ENCODE measurements around the gene ENTPD1. TPM values are rescaled to one million over a fixed set of nuclear protein-coding genes. Genes with fewer than 3 reads are reported as not detected.
A peak's percentile ranks its signal among the peaks of the same experiment; 100 is the strongest.

ENTPD1 gene
- total and polyA plus RNA-seq, 2 experiments from 2014 or later = 0.95 to 1.6 TPM

DNA sequence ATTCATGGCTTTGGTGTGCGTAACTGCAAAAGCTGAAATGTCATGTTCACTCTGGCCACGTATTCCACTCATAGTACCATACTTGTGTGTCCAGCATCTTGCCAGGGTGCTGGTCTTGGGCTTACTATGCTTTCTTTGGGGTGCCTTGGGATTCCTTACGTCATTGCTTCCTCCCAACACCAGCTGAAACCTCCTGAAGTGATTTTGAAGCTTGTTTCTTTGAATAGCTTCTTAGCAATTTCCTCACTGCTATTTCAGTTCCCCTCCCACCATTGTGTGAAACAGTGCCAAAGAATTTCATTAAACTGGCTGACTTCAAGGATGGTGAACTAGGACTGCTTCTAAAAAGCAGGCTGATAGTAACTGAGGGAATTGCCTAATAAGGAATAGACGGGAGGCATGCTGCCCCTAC, 36.9 kb downstream of the ENTPD1 start:
- H3K4me3 ChIP-seq = no peak overlapping the region
- DNase-seq (ENCODE audit: low read depth in 1 of 2, low spot score in 1 of 2) = peak in 1 of 2 donors; percentile 97
- H3K27me3 ChIP-seq = no peaks in the 10 kb centered on the region
- H3K36me3 ChIP-seq = no peaks in the 10 kb centered on the region
- no peaks in the 10 kb centered on the region for H3K4me1 ChIP-seq (ENCODE audit: low read depth)
- H3K9me3 ChIP-seq (ENCODE audit: low read depth) = no peaks in the 10 kb centered on the region
- H3K27ac ChIP-seq = no peak overlapping the region
- TF ChIP-seq, protein P1, sequence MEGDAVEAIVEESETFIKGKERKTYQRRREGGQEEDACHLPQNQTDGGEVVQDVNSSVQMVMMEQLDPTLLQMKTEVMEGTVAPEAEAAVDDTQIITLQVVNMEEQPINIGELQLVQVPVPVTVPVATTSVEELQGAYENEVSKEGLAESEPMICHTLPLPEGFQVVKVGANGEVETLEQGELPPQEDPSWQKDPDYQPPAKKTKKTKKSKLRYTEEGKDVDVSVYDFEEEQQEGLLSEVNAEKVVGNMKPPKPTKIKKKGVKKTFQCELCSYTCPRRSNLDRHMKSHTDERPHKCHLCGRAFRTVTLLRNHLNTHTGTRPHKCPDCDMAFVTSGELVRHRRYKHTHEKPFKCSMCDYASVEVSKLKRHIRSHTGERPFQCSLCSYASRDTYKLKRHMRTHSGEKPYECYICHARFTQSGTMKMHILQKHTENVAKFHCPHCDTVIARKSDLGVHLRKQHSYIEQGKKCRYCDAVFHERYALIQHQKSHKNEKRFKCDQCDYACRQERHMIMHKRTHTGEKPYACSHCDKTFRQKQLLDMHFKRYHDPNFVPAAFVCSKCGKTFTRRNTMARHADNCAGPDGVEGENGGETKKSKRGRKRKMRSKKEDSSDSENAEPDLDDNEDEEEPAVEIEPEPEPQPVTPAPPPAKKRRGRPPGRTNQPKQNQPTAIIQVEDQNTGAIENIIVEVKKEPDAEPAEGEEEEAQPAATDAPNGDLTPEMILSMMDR (IDR thresholded peaks at IDR 0.05; ENCODE audit: low read depth, low read length) = no peak

DNA sequence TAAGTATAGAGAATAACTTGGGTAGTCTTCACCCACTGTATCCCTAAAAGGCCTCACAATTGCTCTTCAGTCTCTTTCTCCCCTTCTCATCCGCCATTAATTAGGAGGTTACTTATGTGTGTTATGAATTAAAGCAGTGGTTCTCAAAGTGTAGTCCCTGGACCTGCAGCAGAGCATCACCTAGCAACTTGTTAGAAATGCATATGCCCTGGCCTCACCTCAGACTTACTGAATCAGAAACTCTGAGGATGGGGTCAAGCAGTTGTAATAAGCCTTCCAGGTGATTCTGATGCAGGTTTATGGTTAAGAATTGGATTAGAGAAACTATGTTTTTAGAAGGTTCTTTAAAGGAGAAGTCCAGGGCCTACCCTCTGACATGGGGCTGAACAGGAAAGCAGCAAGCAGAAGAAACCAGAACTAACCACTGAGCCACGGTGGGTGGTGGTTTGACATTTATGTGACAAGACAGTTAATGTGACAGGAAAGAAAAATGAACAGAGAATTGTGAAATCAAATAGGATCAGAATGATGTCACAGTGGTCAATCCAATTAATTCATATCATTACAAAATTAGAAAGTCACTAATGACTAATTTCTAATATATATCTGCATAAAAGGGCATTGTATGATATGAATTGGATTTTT, 37.6 kb downstream of the ENTPD1 start:
- no peaks in the 10 kb centered on the region for H3K36me3 ChIP-seq
- DNase-seq (ENCODE audit: low read depth in 1 of 2, low spot score in 1 of 2) = no peak
- H3K4me3 ChIP-seq = no peak overlapping the region
- TF ChIP-seq, protein P1 (IDR thresholded peaks at IDR 0.05; ENCODE audit: low read depth, low read length) = no peak
- no peak overlapping the region for H3K27ac ChIP-seq
- H3K9me3 ChIP-seq (ENCODE audit: low read depth) = no peaks in the 10 kb centered on the region
- H3K4me1 ChIP-seq (ENCODE audit: low read depth) = no peaks in the 10 kb centered on the region
- no peaks in the 10 kb centered on the region for H3K27me3 ChIP-seq

DNA sequence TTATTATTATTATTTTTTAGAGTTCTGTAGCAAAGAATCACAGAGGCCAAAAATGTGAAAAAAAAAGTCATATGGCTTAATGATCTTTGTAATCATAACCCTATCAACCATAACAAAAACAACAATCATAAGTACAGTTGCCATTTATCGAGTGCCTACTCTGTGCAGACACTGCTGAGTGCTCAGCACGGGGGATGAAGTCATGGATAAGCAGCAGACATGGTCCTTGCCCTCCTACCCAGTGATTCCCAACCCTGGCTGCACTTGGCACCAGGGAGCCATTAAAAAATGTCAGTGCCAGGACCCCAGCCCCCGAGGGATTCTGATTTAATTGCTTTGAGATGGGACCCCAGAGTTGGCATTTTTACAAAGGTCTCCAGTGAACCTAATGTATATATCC, 38.2 kb downstream of the ENTPD1 start:
- no peaks in the 10 kb centered on the region for H3K36me3 ChIP-seq
- H3K27ac ChIP-seq = no peak overlapping the region
- H3K27me3 ChIP-seq = no peaks in the 10 kb centered on the region
- no peak overlapping the region for H3K4me3 ChIP-seq
- no peaks in the 10 kb centered on the region for H3K9me3 ChIP-seq (ENCODE audit: low read depth)
- no peak for DNase-seq (ENCODE audit: low read depth in 1 of 2, low spot score in 1 of 2)
- TF ChIP-seq, protein P1 (IDR thresholded peaks at IDR 0.05; ENCODE audit: low read depth, low read length) = no peak
- no peaks in the 10 kb centered on the region for H3K4me1 ChIP-seq (ENCODE audit: low read depth)

DNA sequence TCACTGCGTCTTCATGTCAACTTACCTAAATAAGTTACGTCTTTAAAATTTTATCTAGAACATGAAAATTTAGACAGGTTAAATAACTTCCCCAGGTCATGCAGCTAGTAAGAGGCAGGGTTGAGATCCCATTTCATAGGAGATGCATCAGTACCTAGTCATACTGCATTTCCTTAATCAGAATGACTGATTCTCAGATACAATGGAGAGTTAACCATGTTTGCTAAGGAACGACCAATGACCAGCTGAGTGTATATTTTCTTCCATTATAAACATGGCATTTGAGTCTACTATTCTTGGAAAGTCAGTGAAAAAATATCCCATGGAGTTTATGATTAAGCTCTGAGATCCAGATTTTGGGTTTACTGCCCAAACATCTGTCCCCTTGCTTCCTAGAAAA, 39.6 kb downstream of the ENTPD1 start:
- TF ChIP-seq, protein P1 (IDR thresholded peaks at IDR 0.05; ENCODE audit: low read depth, low read length) = no peak
- no peak for DNase-seq (ENCODE audit: low read depth in 1 of 2, low spot score in 1 of 2)
- Histone ChIP-seq H3K36me3 (no peaks in the 10 kb centered on the region), H3K4me3 (no peak overlapping the region), H3K9me3 (ENCODE audit: low read depth) (no peaks in the 10 kb centered on the region), H3K27me3 (no peaks in the 10 kb centered on the region), H3K27ac (no peak overlapping the region), H3K4me1 (ENCODE audit: low read depth) (no peaks in the 10 kb centered on the region)

DNA sequence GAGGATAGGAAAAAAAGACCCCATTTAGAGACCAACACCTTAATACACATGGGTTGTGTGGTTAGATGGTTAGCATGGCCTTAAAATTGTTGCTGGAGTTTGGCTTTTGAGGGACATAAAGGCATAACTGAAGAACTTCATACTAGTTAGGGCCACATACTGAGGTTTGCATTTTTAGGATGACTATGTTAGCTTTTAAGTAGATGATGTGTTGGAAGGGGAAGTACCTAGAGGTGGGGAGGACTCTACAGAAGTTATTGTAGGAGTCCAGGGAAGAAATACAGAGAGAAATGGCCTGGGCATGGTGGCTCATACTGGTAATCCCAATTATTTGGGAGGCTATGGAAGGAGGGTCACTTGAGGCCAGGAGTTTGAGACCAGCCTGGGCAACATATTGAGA, 40.5 kb downstream of the ENTPD1 start:
- DNase-seq (ENCODE audit: low read depth in 1 of 2, low spot score in 1 of 2) = no peak
- Histone ChIP-seq H3K36me3 (no peaks in the 10 kb centered on the region), H3K27ac (no peak overlapping the region), H3K9me3 (ENCODE audit: low read depth) (no peaks in the 10 kb centered on the region), H3K27me3 (no peaks in the 10 kb centered on the region), H3K4me1 (ENCODE audit: low read depth) (no peaks in the 10 kb centered on the region), H3K4me3 (no peak overlapping the region)
- TF ChIP-seq, protein P1 (IDR thresholded peaks at IDR 0.05; ENCODE audit: low read depth, low read length) = no peak

All from cardiac muscle cell (in vitro differentiated cells and primary cell).